GM23338 (cell line): ENCODE measurements around the gene LIF. TPM values are rescaled to one million over a fixed set of nuclear protein-coding genes. Genes with fewer than 3 reads are reported as not detected.

Experiments used
- ATAC-seq: fragments of 200-7000 bp; cut with Tn5 transposase; 3 replicates; pipeline ENCODE4 v1.9.1; 2020
- DNase-seq: peaks from one replicate; pipeline ENCODE4 v3.0.0-alpha.2; 2015; ENCODE audit warnings: low spot score
- H2AFZ ChIP-seq: fragments of 200-600 bp; sonication (generic); 2 replicates; pipeline ENCODE4 v1.8.0; 2016; ENCODE audit warnings: antibody characterized with exemption, mild to moderate bottlenecking, moderate library complexity
- H3F3A ChIP-seq: fragments of 200-600 bp; sonication (generic); replicated peaks from 2 replicates; pipeline ENCODE4 v1.8.0; 2017; ENCODE audit warnings: antibody characterized with exemption, mixed run types, low read depth
- H3K27ac ChIP-seq: fragments of 200-600 bp; sonication (generic); 2 replicates; pipeline ENCODE4 v1.6.1; 2016; ENCODE audit warnings: low read depth
- H3K27me3 ChIP-seq: fragments of 200-600 bp; sonication (generic); 2 replicates; pipeline ENCODE4 v1.8.0; 2016; ENCODE audit warnings: mild to moderate bottlenecking, mixed run types, moderate library complexity; ENCODE audit not compliant: insufficient read depth
- H3K36me3 ChIP-seq: fragments of 200-600 bp; sonication (generic); 2 replicates; pipeline ENCODE4 v1.8.0; 2016; ENCODE audit warnings: mild to moderate bottlenecking; ENCODE audit not compliant: insufficient read depth
- H3K4me1 ChIP-seq: fragments of 200-600 bp; sonication (generic); 2 replicates; pipeline ENCODE4 v1.8.0; 2016; ENCODE audit warnings: mild to moderate bottlenecking, moderate library complexity; ENCODE audit not compliant: insufficient read depth
- H3K4me2 ChIP-seq: fragments of 200-600 bp; sonication (generic); 2 replicates; pipeline ENCODE4 v1.7.1; 2017; ENCODE audit warnings: mixed run types
- H3K4me3 ChIP-seq: fragments of 200-600 bp; sonication (generic); 2 replicates; pipeline ENCODE4 v1.6.1; 2016; ENCODE audit warnings: mixed run types
- H3K79me2 ChIP-seq: fragments of 200-600 bp; sonication (generic); replicated peaks from 2 replicates; pipeline ENCODE4 v1.8.0; 2017; ENCODE audit warnings: mild to moderate bottlenecking; ENCODE audit not compliant: insufficient read depth
- H3K9me2 ChIP-seq: fragments of 200-600 bp; sonication (generic); 2 replicates; pipeline ENCODE4 v1.8.0; 2017; ENCODE audit not compliant: insufficient read depth
- H4K20me1 ChIP-seq: fragments of 200-600 bp; sonication (generic); replicated peaks from 2 replicates; pipeline ENCODE4 v1.8.0; 2017; ENCODE audit warnings: mild to moderate bottlenecking; ENCODE audit not compliant: insufficient read depth
- H3K27ac Mint-ChIP-seq: 2 replicates; pipeline ENCODE4 v1.8.0; 2020; ENCODE audit warnings: inconsistent platforms, mild to moderate bottlenecking, moderate library complexity, mixed read lengths
- H3K27me3 Mint-ChIP-seq: 3 replicates; pipeline ENCODE4 v1.8.0; 2022; ENCODE audit warnings: low read depth, mild to moderate bottlenecking, moderate library complexity, mixed read lengths, inconsistent platforms; ENCODE audit not compliant: insufficient read depth, poor library complexity
- H3K36me3 Mint-ChIP-seq: 3 replicates; pipeline ENCODE4 v1.8.0; 2021; ENCODE audit warnings: low read depth, mild to moderate bottlenecking, inconsistent platforms, moderate library complexity, mixed read lengths
- H3K4me1 Mint-ChIP-seq: 3 replicates; pipeline ENCODE4 v1.8.0; 2020; ENCODE audit warnings: mild to moderate bottlenecking, inconsistent platforms, mixed read lengths
- H3K4me3 Mint-ChIP-seq: 3 replicates; pipeline ENCODE4 v1.8.0; 2021; ENCODE audit warnings: moderate library complexity, mild to moderate bottlenecking, inconsistent platforms, mixed read lengths
- H3K9me3 Mint-ChIP-seq: 3 replicates; pipeline ENCODE4 v1.8.0; 2020; ENCODE audit warnings: moderate library complexity, mild to moderate bottlenecking, inconsistent platforms, mixed read lengths
- CTCF ChIP-seq, 2 experiments: fragments of 200-600 bp in 1 of 2; sonication (generic) in 1 of 2; conservative IDR thresholded peaks; 2 replicates each; pipeline versions ENCODE4 v1.5.1 to v1.6.1; 2016 to 2017; ENCODE audit warnings: antibody characterized with exemption in 2 of 2, low read depth in 2 of 2, mild to moderate bottlenecking in 2 of 2, moderate library complexity in 1 of 2
- EZH2 ChIP-seq: fragments of 200-600 bp; sonication (generic); IDR thresholded peaks from one replicate; pipeline ENCODE4 v1.8.0; 2017; ENCODE audit warnings: antibody characterized with exemption, mild to moderate bottlenecking, low read depth; ENCODE audit not compliant: unreplicated experiment
- EZH2phosphoT487 ChIP-seq: fragments of 200-600 bp; sonication (generic); IDR thresholded peaks from one replicate; pipeline ENCODE4 v1.8.1; 2018; ENCODE audit warnings: antibody characterized with exemption; ENCODE audit not compliant: unreplicated experiment
- JUNB ChIP-seq: IDR thresholded peaks from one replicate; pipeline ENCODE4 v1.6.1; 2016; ENCODE audit warnings: antibody characterized with exemption; ENCODE audit not compliant: unreplicated experiment
- NANOG ChIP-seq: IDR thresholded peaks from 2 replicates; pipeline ENCODE4 v1.6.1; 2016; ENCODE audit warnings: antibody characterized with exemption, borderline replicate concordance
- STAT1 ChIP-seq: IDR thresholded peaks from one replicate; pipeline ENCODE4 v1.6.1; 2016; ENCODE audit warnings: antibody characterized with exemption; ENCODE audit not compliant: unreplicated experiment
- ZNF331 ChIP-seq: fragments of 250-450 bp; sonication (Bioruptor Pico); IDR thresholded peaks from 2 replicates; pipeline ENCODE4 v1.5.0; 2020; ENCODE audit warnings: low read depth, mild to moderate bottlenecking, moderate library complexity
- ZNF462 ChIP-seq: fragments of 250-450 bp; sonication (Bioruptor Pico); IDR thresholded peaks from 2 replicates; pipeline ENCODE4 v1.5.0; 2020; ENCODE audit warnings: mild to moderate bottlenecking, moderate library complexity
- polyA plus RNA-seq: library from polyadenylated mRNA; unstranded; fragments of >200 nt; fragmentation: Nextera tagmentation; extraction: Ambion mirVana; gene quantifications from 2 replicates; pipeline ENCODE4 v1.2.1, GENCODE V29; 2016
- total RNA-seq: library from RNA; depleted of rRNA; stranded (reverse); fragments of >200 nt; shearing (Covaris generic); gene quantifications from 2 replicates; pipeline ENCODE4 v1.2.3, GENCODE V29; 2014
- TF ChIP-seq, protein P1 (sequence below): IDR thresholded peaks from 2 replicates; pipeline ENCODE4 v1.6.1; 2016; ENCODE audit warnings: antibody characterized with exemption

The LIF gene
- total and polyA plus RNA-seq, 2 experiments from 2014 or later: 1.8 to 3.6 TPM

DNA sequence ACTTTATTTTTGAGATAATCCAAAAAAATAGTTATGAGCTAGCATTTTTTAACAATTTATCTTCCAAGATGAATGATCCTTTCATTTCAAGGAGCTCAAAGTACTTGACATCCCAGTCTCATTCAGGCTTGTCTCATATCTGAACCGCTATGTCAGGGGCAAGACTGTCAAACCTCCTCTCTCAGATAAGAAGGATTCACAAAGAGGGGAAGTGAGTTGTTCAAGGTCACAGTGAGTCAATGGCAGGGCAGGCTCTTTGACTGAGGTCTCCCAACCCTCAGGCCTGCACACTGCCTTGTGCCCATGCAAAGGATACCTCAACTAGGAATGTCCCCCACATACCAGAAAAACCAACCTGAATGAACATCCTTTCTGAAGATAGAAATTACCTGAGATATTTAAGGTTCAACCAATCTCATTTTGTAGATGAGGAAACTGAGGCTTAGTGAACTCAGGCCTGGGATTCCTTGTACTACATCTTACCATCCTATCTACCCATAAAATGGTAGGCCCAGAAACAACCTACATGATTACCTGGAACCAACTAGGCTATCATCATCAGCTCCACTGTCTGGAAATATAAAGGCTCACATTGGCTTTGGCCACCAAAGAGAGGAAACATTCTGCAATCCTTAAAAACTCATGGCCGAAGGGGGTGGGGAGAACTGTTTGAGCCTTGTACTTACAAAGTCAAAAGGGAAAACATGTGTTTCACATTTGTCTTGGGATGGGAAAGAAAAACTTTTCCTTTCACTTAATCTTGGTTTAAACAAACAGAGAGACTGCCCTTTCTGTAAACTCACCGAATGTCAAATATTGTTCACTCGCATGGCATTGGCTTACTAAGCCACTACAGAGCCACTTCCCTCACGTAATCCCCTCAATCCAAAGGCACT lies 51.1 kb downstream of the LIF start:
- peaks cover 27% of the 10 kb centered on the region for H3K4me1 ChIP-seq
- no peak for DNase-seq
- H3K9me2 ChIP-seq: peaks cover 5% of the 10 kb centered on the region; the same call in 1 of the 2 replicates
- H2AFZ ChIP-seq: no peak overlapping the region
- Mint-ChIP-seq H3K9me3 (peaks cover 7% of the 10 kb centered on the region; the same call in 1 of the 3 replicates), H3K27ac (peak overlapping the region; percentile 98), H3K27me3 (peaks cover 3% of the 10 kb centered on the region), H3K36me3 (peaks cover 4% of the 10 kb centered on the region; the same call in 2 of the 3 replicates), H3K4me1 (peaks cover 41% of the 10 kb centered on the region), H3K4me3 (0 out of 3 replicates have a peak overlapping the region, but pooled peaks have one; percentile 46)
- H4K20me1 ChIP-seq: no peaks in the 10 kb centered on the region
- TF ChIP-seq ZNF462: no peak
- TF ChIP-seq, protein P1, sequence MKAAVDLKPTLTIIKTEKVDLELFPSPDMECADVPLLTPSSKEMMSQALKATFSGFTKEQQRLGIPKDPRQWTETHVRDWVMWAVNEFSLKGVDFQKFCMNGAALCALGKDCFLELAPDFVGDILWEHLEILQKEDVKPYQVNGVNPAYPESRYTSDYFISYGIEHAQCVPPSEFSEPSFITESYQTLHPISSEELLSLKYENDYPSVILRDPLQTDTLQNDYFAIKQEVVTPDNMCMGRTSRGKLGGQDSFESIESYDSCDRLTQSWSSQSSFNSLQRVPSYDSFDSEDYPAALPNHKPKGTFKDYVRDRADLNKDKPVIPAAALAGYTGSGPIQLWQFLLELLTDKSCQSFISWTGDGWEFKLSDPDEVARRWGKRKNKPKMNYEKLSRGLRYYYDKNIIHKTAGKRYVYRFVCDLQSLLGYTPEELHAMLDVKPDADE: no peak
- TF ChIP-seq ZNF331 (CRISPR knock-in tag): no peak
- TF ChIP-seq CTCF (conservative IDR thresholded peaks at IDR 0.05; ENCODE audit: low read depth in 2 of 2): no peak
- no peak for TF ChIP-seq EZH2
- no peak for TF ChIP-seq STAT1
- TF ChIP-seq NANOG: no peak
- no peak for TF ChIP-seq JUNB
- TF ChIP-seq EZH2phosphoT487: no peak
- H3K4me2 ChIP-seq: peak overlapping the region; percentile 33
- H3K4me3 ChIP-seq: no peak overlapping the region
- ATAC-seq: no peak
- H3K27ac ChIP-seq: peak overlapping the region; percentile 89
- H3K27me3 ChIP-seq: no peaks in the 10 kb centered on the region
- 0 out of 2 replicates have a peak, but pooled peaks cover 4% of the 10 kb centered on the region for H3F3A ChIP-seq
- H3K79me2 ChIP-seq: no peaks in the 10 kb centered on the region
- H3K36me3 ChIP-seq: no peaks in the 10 kb centered on the region
